SKM-1 treated with dmso at 0.1 percent for 144 hours (cell line): Measurements from ENCODE around the gene TPRN.
"Not testable (repeated sequence)": the region's sequence is repeated elsewhere in the genome, so short reads cannot be mapped to it uniquely, and the experiment has no call there.

Experiments
- DNase-seq: peaks from one replicate; lab custom pipeline; 2025; ENCODE audit not compliant: unreplicated experiment; lab: John Stamatoyannopoulos, UW

TPRN gene, protein sequence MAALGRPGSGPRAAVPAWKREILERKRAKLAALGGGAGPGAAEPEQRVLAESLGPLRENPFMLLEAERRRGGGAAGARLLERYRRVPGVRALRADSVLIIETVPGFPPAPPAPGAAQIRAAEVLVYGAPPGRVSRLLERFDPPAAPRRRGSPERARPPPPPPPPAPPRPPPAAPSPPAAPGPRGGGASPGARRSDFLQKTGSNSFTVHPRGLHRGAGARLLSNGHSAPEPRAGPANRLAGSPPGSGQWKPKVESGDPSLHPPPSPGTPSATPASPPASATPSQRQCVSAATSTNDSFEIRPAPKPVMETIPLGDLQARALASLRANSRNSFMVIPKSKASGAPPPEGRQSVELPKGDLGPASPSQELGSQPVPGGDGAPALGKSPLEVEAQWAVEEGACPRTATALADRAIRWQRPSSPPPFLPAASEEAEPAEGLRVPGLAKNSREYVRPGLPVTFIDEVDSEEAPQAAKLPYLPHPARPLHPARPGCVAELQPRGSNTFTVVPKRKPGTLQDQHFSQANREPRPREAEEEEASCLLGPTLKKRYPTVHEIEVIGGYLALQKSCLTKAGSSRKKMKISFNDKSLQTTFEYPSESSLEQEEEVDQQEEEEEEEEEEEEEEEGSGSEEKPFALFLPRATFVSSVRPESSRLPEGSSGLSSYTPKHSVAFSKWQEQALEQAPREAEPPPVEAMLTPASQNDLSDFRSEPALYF

DNA sequence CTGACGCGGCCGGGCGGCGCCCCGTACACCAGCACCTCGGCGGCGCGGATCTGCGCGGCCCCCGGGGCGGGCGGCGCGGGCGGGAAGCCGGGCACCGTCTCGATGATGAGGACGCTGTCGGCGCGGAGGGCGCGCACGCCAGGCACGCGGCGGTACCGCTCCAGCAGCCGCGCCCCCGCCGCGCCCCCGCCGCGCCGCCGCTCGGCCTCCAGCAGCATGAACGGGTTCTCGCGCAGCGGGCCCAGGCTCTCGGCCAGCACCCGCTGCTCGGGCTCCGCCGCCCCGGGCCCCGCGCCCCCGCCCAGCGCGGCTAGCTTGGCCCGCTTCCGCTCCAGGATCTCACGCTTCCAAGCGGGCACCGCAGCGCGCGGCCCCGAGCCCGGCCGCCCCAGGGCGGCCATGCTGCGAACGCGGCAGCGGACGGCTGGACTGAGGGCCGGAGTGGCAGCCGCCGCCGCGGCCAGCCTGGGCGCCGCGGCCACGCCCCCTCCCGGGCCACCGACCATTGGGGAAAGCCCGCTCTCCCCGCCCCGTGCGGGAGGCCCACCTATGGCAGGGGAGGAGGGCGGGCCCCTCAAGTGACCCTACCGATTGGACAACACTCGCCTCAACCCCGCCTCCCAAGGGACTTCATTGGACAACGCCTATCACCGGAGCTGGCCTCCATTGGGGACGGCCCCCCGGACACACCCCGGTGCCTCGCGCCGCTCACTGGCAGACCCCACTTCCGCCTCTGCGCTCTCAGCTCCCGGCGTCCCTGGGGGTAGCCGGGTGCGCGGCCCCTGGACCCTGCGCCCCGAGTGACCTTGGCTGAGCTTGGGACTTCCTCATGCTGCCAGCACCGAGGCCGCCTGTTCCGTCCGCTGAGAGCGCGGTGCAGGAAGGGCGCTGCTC lies at the start of gene TPRN:
Gene TPRN (minus strand): TSS at position 431 of the 894 bp plus-strand sequence. CDS start 30 bp downstream, at position 401.
- DNase-seq: peak; percentile 99

- DNase-seq: no peak
Observed at GRCh38 chr9:137247916-137248175, 47.3 kb upstream of the TPRN start.

DNA sequence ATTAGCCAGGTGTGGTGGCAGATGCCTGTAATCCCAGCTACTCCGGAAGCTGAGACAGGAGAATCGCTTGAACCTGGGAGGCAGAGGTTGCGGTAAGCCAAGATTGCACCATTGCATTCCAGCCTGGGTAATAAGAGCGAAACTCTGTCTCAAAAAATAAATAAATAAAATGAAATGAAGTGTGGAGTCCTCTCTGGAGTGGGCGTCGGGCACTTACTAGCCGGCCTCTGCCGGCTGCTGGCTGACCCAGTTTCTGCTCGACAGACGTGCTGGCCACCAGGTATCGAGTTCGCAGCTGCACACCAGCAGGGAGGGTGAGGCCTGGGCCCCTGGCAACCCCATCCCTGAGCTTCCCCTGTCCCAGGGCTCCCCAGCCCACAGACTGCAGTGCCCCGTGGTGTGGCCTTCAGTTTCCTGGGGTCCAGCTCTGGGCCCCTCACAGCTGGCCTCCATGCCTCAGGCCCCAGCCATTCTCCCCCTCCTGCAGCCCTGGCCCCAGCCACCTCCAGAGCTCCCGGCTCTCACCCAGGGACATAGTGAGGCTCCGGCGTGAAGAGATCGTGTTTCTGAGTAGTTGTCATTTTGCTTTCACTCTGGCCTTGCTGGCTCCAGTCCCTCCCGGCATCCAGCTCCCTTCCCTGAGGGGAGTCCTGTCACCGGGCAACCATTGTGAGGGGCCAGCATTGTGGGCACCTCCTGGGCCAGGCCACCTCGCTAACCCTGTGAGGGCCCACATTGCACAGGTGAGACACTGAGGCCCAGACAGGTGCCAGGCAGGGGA lies 46.8 kb upstream of the TPRN start:
- no peak for DNase-seq

DNA sequence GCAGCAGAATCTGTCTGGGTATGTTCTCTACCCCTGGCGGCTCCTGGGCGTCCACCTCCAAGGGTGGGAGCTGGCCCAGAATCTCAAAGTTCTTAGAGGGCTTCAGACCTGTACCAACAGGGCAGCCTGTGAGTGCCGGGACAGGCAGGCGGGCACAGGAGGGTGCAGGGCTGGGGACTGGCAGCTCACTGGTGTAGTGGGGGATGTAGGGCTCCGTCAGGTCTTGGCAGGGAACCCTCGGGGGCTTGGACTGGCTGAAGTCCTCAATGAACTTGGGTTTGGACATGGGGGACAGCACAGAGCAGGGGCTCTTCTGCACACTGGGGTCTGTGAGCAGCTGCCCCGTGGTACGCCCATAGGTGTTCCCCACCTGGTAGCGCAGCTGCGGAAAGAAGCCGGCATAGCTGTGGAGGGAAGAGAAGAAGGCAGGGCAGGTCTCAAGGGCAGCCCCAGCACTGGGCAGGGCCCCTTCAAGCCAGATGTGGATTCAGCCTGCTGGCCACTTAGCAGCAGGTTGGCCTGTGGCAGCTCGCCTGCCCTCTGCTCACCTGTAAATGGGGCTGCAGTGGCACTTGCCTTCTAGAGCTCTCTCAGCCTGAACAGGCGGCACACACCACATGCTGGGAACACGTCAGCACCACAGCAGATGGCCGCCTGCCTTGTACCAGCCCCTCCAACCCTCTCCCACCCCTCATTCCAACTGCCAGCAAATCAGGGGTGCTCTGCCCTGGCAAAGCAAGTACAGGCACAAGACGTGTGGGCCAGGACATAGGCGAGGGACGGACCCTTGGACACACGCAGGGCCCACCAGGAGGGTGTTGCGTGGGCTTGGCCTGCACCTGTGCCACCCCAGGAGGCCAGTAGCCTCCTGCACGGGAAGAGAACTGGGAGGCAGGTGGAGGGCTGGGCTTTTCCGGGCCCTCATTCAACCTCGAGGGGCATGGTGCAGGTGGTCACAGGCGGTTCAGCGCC lies 45.2 kb upstream of the TPRN start:
- DNase-seq: no peak

DNA sequence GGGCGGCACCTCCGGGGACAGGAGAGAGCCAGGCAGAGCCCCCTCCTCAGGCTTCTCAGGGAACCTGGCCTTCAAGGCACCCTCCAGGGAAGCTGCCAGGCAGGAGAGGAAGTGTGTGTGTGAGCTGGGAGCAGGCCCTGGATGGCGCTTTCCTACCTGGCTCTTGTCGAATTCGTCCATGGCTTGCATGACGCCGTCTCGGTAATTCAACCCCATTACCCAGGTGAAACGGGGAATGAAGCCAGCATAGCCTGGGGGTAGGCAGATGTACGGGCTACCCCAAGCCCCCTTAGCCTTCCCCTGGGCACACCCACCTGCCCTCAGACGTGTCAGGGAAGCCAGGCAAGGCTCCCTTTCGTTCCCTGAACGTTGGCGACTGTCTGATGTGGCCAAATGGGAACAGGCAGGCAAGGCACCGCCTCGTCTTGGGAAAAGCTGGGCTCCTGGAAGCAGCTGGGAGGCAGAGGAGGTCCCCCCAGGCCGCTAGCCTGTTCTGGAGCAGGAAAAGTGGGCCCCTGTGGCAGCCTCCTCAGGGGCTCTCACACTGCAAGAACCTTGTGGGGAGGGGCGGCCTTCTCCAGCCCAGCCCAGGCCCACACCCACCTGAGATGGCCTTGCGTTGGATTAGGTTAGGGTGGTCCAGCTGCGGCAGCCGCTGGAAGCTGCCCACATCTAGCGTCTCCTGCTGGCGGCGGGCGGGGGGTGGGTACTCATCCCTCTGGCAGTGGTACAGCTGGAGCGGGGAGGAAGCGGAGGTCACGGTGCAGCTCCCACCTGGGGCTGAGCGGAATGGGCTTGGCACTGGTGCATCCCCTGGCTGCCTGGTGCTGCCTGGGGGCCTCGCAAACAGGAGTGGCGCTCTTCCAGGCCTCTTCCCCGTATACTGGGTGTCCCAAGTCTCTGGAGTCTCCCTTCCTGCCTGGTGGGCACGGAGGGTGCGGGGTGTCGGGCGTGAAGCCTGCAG lies 44.2 kb upstream of the TPRN start:
- DNase-seq: no peak

DNA sequence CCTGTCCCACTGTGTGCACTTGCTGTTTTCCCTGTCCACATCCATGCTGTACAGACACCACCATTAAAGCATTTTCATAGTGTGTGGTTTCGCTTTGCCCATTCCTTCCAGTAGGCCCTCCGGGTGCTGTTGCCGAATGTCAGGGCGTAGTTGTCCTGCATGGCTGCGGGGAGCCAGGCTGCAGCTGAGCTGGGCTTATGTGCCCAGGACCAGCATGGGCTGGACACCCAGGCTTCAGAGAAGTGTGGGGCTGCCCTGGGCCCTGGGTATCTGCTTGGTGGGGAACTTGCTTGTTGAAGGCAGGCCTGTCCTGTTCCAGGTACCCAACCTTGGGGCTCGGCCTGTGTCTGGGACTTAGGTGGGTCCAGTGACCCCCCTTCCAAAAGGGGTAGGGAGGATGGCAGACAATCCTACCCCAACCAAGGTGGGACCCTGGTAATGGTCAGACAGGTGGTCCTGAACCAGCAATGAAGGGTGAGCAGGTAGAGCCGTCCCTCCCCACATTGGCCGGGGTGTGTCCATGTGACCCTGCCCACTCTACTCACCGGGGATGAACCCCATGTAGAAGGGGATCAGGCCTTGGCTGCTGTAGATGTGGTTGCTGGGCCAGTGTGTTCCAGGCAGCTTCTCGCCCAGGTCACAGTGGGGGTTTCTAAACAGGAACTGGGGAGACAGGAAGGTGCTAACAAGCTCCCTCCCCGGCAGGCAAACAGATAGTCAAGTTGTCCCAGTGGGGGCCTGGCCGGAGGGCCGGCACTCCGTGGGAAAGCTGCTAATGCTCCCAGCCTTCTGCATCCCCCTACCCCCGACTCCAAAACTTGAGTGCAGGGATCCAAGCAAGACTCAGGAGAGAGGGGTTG lies 43.3 kb upstream of the TPRN start:
- no peak for DNase-seq

GRCh38 chr9:137243266-137243625 lies 42.7 kb upstream of the TPRN start:
- not testable (repeated sequence) for DNase-seq

GRCh38 chr9:137242269-137243203 lies 42.0 kb upstream of the TPRN start:
- no peak for DNase-seq

DNA sequence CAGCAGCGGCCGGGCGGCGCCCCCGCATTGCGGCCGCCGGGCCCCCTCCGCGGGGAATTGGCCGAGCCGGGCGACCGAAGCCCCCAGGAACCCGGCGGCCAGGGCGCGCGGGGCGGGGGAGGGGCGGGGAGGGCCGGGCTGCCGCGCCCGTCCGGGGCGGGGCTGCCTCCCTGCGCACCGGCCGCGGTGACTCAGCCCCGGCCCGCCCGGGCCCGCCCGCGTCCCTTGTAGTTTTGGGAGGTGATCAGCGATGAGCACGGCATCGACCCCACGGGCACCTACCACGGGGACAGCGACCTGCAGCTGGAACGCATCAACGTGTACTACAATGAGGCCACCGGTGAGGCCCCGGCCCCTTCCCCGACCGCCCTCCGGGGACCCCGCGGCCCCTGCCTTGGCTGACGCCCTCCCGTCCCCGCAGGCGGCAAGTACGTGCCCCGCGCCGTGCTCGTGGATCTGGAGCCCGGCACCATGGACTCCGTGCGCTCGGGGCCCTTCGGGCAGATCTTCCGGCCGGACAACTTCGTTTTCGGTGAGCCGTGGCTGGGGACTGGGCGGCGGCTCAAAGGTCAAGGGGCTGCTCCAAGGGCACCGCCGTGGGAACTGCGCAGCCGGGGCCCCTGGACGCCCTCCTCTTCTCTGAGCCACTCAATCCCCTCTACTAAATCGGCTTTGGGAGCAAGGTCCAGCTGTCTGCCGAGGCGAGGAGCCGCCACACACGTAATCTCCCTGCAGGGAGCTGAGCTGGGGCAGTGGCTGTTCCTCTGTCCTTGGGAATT lies 41.1 kb upstream of the TPRN start:
- DNase-seq: no peak

- DNase-seq: peak; percentile 99
Observed at GRCh38 chr9:137240841-137241489, 40.4 kb upstream of the TPRN start, which contains the start of gene TUBB4B. TUBB4B (plus strand) TSS chr9:137241287; CDS start chr9:137241361, 74 bp downstream.

DNA sequence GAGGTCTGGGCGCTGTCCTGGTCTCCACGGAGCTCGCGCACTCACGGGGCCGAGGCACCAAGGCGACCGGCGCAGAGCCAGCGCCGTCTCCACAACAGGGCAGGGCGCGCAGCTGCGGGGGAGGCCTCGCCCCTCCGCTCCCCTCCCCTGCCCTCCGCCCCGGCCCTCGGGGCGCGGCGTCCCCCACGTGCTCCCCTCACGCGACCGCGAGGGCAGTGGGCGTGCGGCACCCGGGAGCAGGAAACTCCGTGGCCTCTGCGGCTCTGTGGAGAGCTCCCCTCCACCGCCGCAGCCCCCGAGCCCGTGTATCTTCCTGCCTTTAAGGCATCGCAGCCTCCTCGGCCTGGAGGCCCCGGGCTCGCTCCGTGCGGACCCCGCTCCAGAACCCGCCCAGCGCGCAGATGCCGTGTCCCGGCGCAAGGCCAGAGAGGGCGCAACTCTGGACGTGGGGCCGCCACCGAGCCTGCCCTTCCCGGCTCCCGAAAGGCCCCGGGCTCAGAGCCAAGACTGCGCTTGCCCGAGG lies 39.8 kb upstream of the TPRN start:
- DNase-seq: peak; percentile 62

- not testable (repeated sequence) for DNase-seq
Observed at GRCh38 chr9:137239541-137240200, 39.1 kb upstream of the TPRN start.

GRCh38 chr9:137237759-137238726 lies 37.5 kb upstream of the TPRN start:
- DNase-seq: no peak
